IMR-90 (cell line): ENCODE data around the gene OSCP1. TPM values are rescaled to one million over a fixed set of nuclear protein-coding genes. Genes with fewer than 3 reads are reported as not detected.
A peak's percentile ranks its signal among the peaks of the same experiment; 100 is the strongest.

ENCODE experiments used
- ATAC-seq: fragments of 200-7000 bp; cut with Tn5 transposase; 2 replicates; pipeline ENCODE4 v1.9.1; 2020; ENCODE audit warnings: low read depth, mild to moderate bottlenecking, moderate library complexity
- BruUV-seq: library from RNA; stranded (reverse); fragments of 400-500 nt; replicated peaks from 2 replicates; lab custom pipeline; 2021; lab: Mats Ljungman, UMichigan
- CTCF ChIA-PET: fragments of 300-600 bp; formaldehyde crosslinking; extraction: SDS; loops from one replicate; lab custom pipeline; 2021; ENCODE audit warnings: antibody characterized with exemption; lab: Yijun Ruan, JAX
- POLR2A ChIA-PET: fragments of 300-600 bp; sonication (Branson Sonifier 250); formaldehyde crosslinking; loops from one replicate; lab custom pipeline; 2022; ENCODE audit warnings: antibody characterized with exemption; ENCODE audit not compliant: unreplicated experiment; lab: Charles Lee
- DNase-seq: peaks from one replicate; pipeline ENCODE4 v3.0.0; 2013
- H2AFZ ChIP-seq: replicated peaks from 2 replicates; pipeline ENCODE3; 2013; ENCODE audit warnings: low read length, mild to moderate bottlenecking; ENCODE audit not compliant: poor library complexity
- H2AK5ac ChIP-seq: 2 replicates; pipeline ENCODE4 v1.6.1; 2013; ENCODE audit warnings: low read depth, low read length, inconsistent platforms
- H2AK9ac ChIP-seq: replicated peaks from 2 replicates; pipeline ENCODE3; 2013; ENCODE audit warnings: mild to moderate bottlenecking, low read depth, low read length, moderate library complexity; ENCODE audit not compliant: poor library complexity
- H2BK120ac ChIP-seq: 2 replicates; pipeline ENCODE4 v1.6.1; 2013; ENCODE audit warnings: low read depth, low read length, inconsistent platforms
- H2BK15ac ChIP-seq: 3 replicates; pipeline ENCODE4 v1.6.1; 2013; ENCODE audit warnings: low read depth, low read length, inconsistent platforms
- H2BK20ac ChIP-seq: 2 replicates; pipeline ENCODE4 v1.6.1; 2013; ENCODE audit warnings: low read depth, mild to moderate bottlenecking, inconsistent platforms, low read length, moderate library complexity
- H2BK5ac ChIP-seq: 2 replicates; pipeline ENCODE4 v1.6.1; 2013; ENCODE audit warnings: mild to moderate bottlenecking, low read depth, low read length, inconsistent platforms; ENCODE audit not compliant: poor library complexity, severe bottlenecking
- H3K14ac ChIP-seq: replicated peaks from 2 replicates; pipeline ENCODE4 v1.6.1; 2013; ENCODE audit warnings: low read depth, low read length, inconsistent platforms
- H3K18ac ChIP-seq: 2 replicates; pipeline ENCODE4 v1.6.1; 2013; ENCODE audit warnings: low read depth, low read length, control low read depth
- H3K23ac ChIP-seq: 2 replicates; pipeline ENCODE4 v1.6.1; 2013; ENCODE audit warnings: low read depth, low read length, inconsistent platforms
- H3K27ac ChIP-seq: 2 replicates; pipeline ENCODE4 v1.5.1; 2013; ENCODE audit warnings: mild to moderate bottlenecking, control low read depth, low read length; ENCODE audit not compliant: insufficient read depth
- H3K27me3 ChIP-seq: 2 replicates; pipeline ENCODE4 v1.6.1; 2013; ENCODE audit warnings: low read length; ENCODE audit not compliant: control insufficient read depth, insufficient read depth
- H3K36me3 ChIP-seq: 2 replicates; pipeline ENCODE4 v1.6.1; 2013; ENCODE audit warnings: low read length, mixed read lengths; ENCODE audit not compliant: control insufficient read depth, insufficient read depth
- H3K4ac ChIP-seq: 2 replicates; pipeline ENCODE4 v1.6.1; 2013; ENCODE audit warnings: low read depth, low read length, inconsistent platforms
- H3K4me1 ChIP-seq: 2 replicates; pipeline ENCODE4 v1.6.1; 2013; ENCODE audit warnings: low read length, mixed read lengths; ENCODE audit not compliant: control insufficient read depth, insufficient read depth
- H3K4me2 ChIP-seq: 2 replicates; pipeline ENCODE4 v1.6.1; 2013; ENCODE audit warnings: low read depth, mild to moderate bottlenecking, control low read depth, low read length, moderate library complexity
- H3K4me3 ChIP-seq: 2 replicates; pipeline ENCODE4 v1.5.1; 2013; ENCODE audit warnings: low read depth, mild to moderate bottlenecking, control low read depth, low read length, moderate library complexity; ENCODE audit not compliant: insufficient read depth
- H3K56ac ChIP-seq: 2 replicates; pipeline ENCODE4 v1.6.1; 2013; ENCODE audit warnings: low read length, inconsistent platforms; ENCODE audit not compliant: insufficient read depth; ENCODE audit errors: extremely low read depth
- H3K79me1 ChIP-seq, 2 experiments: 2 replicates each; pipeline ENCODE4 v1.6.1; 2013; ENCODE audit warnings: low read length in 2 of 2, inconsistent platforms in 1 of 2, low read depth in 1 of 2
- H3K9ac ChIP-seq: 2 replicates; pipeline ENCODE4 v1.6.1; 2013; ENCODE audit warnings: low read depth, low read length, control low read depth
- H3K9me1 ChIP-seq: 2 replicates; pipeline ENCODE4 v1.6.1; 2013; ENCODE audit warnings: low read length, inconsistent platforms; ENCODE audit not compliant: insufficient read depth
- H3K9me3 ChIP-seq: 2 replicates; pipeline ENCODE4 v1.6.1; 2013; ENCODE audit warnings: low read length; ENCODE audit not compliant: control insufficient read depth, insufficient read depth
- H4K20me1 ChIP-seq: 2 replicates; pipeline ENCODE4 v1.6.1; 2013; ENCODE audit warnings: low read length, inconsistent platforms; ENCODE audit not compliant: insufficient read depth
- H4K5ac ChIP-seq: 2 replicates; pipeline ENCODE4 v1.6.1; 2013; ENCODE audit warnings: mild to moderate bottlenecking, low read depth, low read length, control low read depth
- H4K8ac ChIP-seq, 2 experiments: 2 replicates each; pipeline ENCODE4 v1.6.1; 2013; ENCODE audit warnings: low read depth in 2 of 2, low read length in 2 of 2, control low read depth in 1 of 2, inconsistent platforms in 1 of 2
- H4K91ac ChIP-seq: 2 replicates; pipeline ENCODE4 v1.6.1; 2013; ENCODE audit warnings: low read depth, low read length, inconsistent platforms; ENCODE audit not compliant: insufficient read depth
- NFE2L2 ChIP-seq: fragments of 150-350 bp; IDR thresholded peaks from 2 replicates; pipeline ENCODE4 v1.6.1; 2016; ENCODE audit warnings: low read depth, mild to moderate bottlenecking, low read length
- WGBS, 2 experiments: methylation state at CpG; one replicate each; pipeline versions ENCODE4 v1.1.5 to v1.1.7; 2013; ENCODE audit warnings: missing lambda C conversion rate in 2 of 2; ENCODE audit not compliant: insufficient read length in 1 of 2; ENCODE audit errors: extremely low coverage in 2 of 2; 5-methylcytosine and 5-hydroxymethylcytosine counted together
- dilution Hi-C: fragments of 300-500 bp; cut with HindIII; formaldehyde crosslinking; loops from one replicate; pipeline ENCODE4 v1.14.3; 2018; ENCODE audit warnings: low sequenced_read_pairs; ENCODE audit not compliant: unreplicated experiment
- in situ Hi-C: fragments of 300-500 bp; cut with MboI; formaldehyde crosslinking; loops from 3 replicates; pipeline ENCODE4 v1.14.3; 2019; ENCODE audit warnings: low sequenced_read_pairs, inconsistent platforms, mixed read lengths
- intact Hi-C: fragments of 100-400 bp; cut with micrococcal nuclease; formaldehyde crosslinking; loops from 2 replicates; pipeline ENCODE4 v1.10.0; 2022
- polyA plus RNA-seq, 3 experiments: library from polyadenylated mRNA; depleted of rRNA; stranded (reverse); fragments of >200 nt; gene quantifications; 2 replicates each; pipeline ENCODE4 v1.2.3, GENCODE V29; 2012; ENCODE audit warnings: low replicate concordance in 1 of 3
- total RNA-seq: library from RNA; depleted of rRNA; stranded (reverse); fragments of >200 nt; gene quantifications from 2 replicates; pipeline ENCODE4 v1.2.3, GENCODE V29; 2012

Gene OSCP1
- total and polyA plus RNA-seq, 2 of the 4 experiments (the other 2 are of a cell fraction): 7.8 to 11.8 TPM

- H3K4ac ChIP-seq: peak overlapping the region; percentile 75
- H3K4me3 ChIP-seq: no peak overlapping the region
- H3K23ac ChIP-seq: peak overlapping the region; percentile 73
- CTCF ChIA-PET: no interaction called here
- H2AK5ac ChIP-seq: peak overlapping the region; percentile 98
- no peak for DNase-seq
- H3K9ac ChIP-seq: peak overlapping the region; percentile 32; the same call in 1 of the 2 replicates
- H4K20me1 ChIP-seq: peaks cover 27% of the 10 kb centered on the region
- H3K4me1 ChIP-seq: peaks cover 25% of the 10 kb centered on the region
- peak overlapping the region; percentile 25 to 26 for H4K8ac ChIP-seq
- no peak overlapping the region for H2AFZ ChIP-seq
- H2AK9ac ChIP-seq: peak overlapping the region; percentile 98
- no peak overlapping the region for H3K4me2 ChIP-seq
- H3K56ac ChIP-seq: peak overlapping the region; percentile 73; the same call in 1 of the 2 replicates
- peak overlapping the region; percentile 56 for H2BK20ac ChIP-seq
- intact Hi-C loops: no loop called here
- H3K9me3 ChIP-seq: no peaks in the 10 kb centered on the region
- peak overlapping the region; percentile 93 for H2BK5ac ChIP-seq
- H3K79me1 ChIP-seq: peaks cover 0 to 62% of the 10 kb centered on the region in 2 experiments; a peak in 3 of 4 replicates
- no peaks in the 10 kb centered on the region for H3K27me3 ChIP-seq
- no peak for TF ChIP-seq NFE2L2
- peak overlapping the region; percentile 75 for H2BK120ac ChIP-seq
- peak overlapping the region; percentile 90 for H4K91ac ChIP-seq
- dilution Hi-C loops: no loop called here
- BruUV-seq: no TSS peak
- no peak for ATAC-seq
- in situ Hi-C loops: no loop called here
- POLR2A ChIA-PET: no interaction called here
- H3K36me3 ChIP-seq: peaks cover 7% of the 10 kb centered on the region
- H3K18ac ChIP-seq: peak overlapping the region; percentile 58; the same call in 1 of the 2 replicates
- peak overlapping the region; percentile 56 for H3K27ac ChIP-seq
- peak overlapping the region; percentile 48 for H3K14ac ChIP-seq
- WGBS, 2 experiments: no CpG with 5 or more reads among the region's 3 CpGs
- peak overlapping the region; percentile 24 for H4K5ac ChIP-seq
- peaks cover 11% of the 10 kb centered on the region for H3K9me1 ChIP-seq
- H2BK15ac ChIP-seq: peak overlapping the region; percentile 97; the same call in 2 of the 3 replicates
Observed at GRCh38 chr1:36372617-36373016, 77.6 kb downstream of the OSCP1 start.
